NT2/D1 (cell line): ENCODE measurements around the gene ACAA2.
"Not testable (repeated sequence)": the region's sequence is repeated elsewhere in the genome, so short reads cannot be mapped to it uniquely, and the experiment has no call there.

Experiments used
- SUZ12 ChIP-seq: IDR thresholded peaks from 2 replicates; pipeline ENCODE4 v1.6.1; 2011; ENCODE audit not compliant: insufficient read length, insufficient read depth; ENCODE audit errors: extremely low read depth
- YY1 ChIP-seq: IDR thresholded peaks from 2 replicates; pipeline ENCODE4 v1.6.1; 2011; ENCODE audit not compliant: insufficient read length, insufficient read depth
- ZNF274 ChIP-seq: IDR thresholded peaks from 2 replicates; pipeline ENCODE4 v1.6.1; 2011; ENCODE audit warnings: mild to moderate bottlenecking, low read depth, low read length

DNA sequence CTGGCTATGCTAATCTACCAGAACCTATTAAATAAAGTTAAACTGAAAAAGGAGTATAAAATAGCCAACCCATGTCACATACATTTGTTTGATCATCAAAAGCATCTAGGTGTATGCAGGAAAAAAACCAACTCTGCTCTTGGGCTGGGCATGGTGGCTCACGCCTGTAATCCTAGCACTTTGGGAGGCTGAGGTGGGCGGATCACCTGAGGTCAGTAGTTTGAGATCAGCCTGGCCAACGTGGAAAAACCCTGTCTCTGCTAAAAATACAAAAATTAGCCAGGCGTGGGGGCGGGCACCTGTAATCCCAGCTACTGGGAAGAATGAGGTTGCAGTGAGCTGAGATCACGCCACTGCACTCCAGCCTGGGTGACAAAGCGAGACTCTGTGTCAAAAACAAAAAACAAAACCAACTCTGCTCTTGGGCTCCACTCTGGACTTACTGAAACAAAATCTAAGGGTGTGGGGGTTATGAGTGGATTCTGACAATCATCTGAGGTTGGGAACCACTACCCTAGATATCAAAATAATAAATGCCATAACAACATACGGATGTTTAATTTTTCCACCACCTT lies 23.7 kb downstream of the ACAA2 start:
- TF ChIP-seq ZNF274, YY1, SUZ12: not testable (repeated sequence)
